Heart left ventricle (tissue), 16 donors: ENCODE measurements around the gene AP2S1. TPM values are rescaled to one million over a fixed set of nuclear protein-coding genes. Genes with fewer than 3 reads are reported as not detected.
A peak's percentile ranks its signal among the peaks of the same experiment; 100 is the strongest.

ENCODE experiments used
- ATAC-seq, 4 donors: fragments of 200-7000 bp; cut with Tn5 transposase; one replicate each; pipeline ENCODE4 v1.9.1; 2020 to 2022; ENCODE audit warnings: moderate library complexity in 4 of 4, mild to moderate bottlenecking in 3 of 4, moderate number of reproducible peaks in 1 of 4
- DNase-seq, 5 donors: peaks; one replicate each; pipeline ENCODE4 v3.0.0-alpha.2; 2020
- H3K27ac ChIP-seq, 12 donors: fragments of 200-600 bp; sonication (generic) in 4 of 12; one replicate each; pipeline versions ENCODE4 v1.5.0 to v1.8.0; 2016 to 2022; ENCODE audit warnings: mild to moderate bottlenecking in 2 of 12
- H3K27me3 ChIP-seq, 9 donors: fragments of 200-600 bp; sonication (generic) in 2 of 9; one replicate each; pipeline versions ENCODE4 v1.5.1 to v1.8.0; 2016 to 2022; ENCODE audit warnings: mild to moderate bottlenecking in 3 of 9
- H3K36me3 ChIP-seq, 9 donors: fragments of 200-600 bp; sonication (generic) in 2 of 9; one replicate each; pipeline versions ENCODE4 v1.5.0 to v1.8.0; 2018 to 2022; ENCODE audit warnings: mild to moderate bottlenecking in 2 of 9
- H3K4me1 ChIP-seq, 12 donors: fragments of 200-600 bp; sonication (generic) in 4 of 12; one replicate each; pipeline versions ENCODE4 v1.5.0 to v1.8.0; 2016 to 2022; ENCODE audit warnings: mild to moderate bottlenecking in 3 of 12
- H3K4me3 ChIP-seq, 12 donors: fragments of 200-600 bp; sonication (generic) in 4 of 12; one replicate each; pipeline versions ENCODE4 v1.5.0 to v1.8.0; 2017 to 2022; ENCODE audit warnings: mild to moderate bottlenecking in 9 of 12, moderate library complexity in 4 of 12
- H3K9me3 ChIP-seq, 12 donors: fragments of 200-600 bp; sonication (generic) in 4 of 12; one replicate each; pipeline versions ENCODE4 v1.5.0 to v1.8.0; 2016 to 2022; ENCODE audit warnings: mild to moderate bottlenecking in 1 of 12
- POLR2A ChIP-seq, 2 donors: fragments of 450-650 bp; IDR thresholded peaks; one replicate each; pipeline ENCODE4 v1.6.1; 2017; ENCODE audit warnings: antibody characterized with exemption in 2 of 2, mild to moderate bottlenecking in 2 of 2, moderate library complexity in 2 of 2
- WGBS, 4 donors: extraction: QIAGEN DNeasy Blood & Tissue Kit in 2 of 4; methylation state at CpG; one replicate each; pipeline versions ENCODE4 v1.1.5 to v1.1.7; 2013 to 2018; 5-methylcytosine and 5-hydroxymethylcytosine counted together
- intact Hi-C, 10 donors: fragments of 100-400 bp; cut with DNase I; formaldehyde crosslinking; loops; one replicate each; pipeline versions ENCODE4 v1.11.1 to v1.14.2; 2022
- polyA plus RNA-seq, 2 donors: library from polyadenylated mRNA; stranded (reverse); fragments of 200-250 nt; gene quantifications; one replicate each; pipeline ENCODE4 v1.2.3, GENCODE V29; 2013
- total RNA-seq, 9 donors: library from RNA; depleted of rRNA in 2 of 9; stranded (reverse); fragments of >200 nt in 2 of 9; fragmentation: NEBNext Ultra II Directional in 3 of 9; extraction: Animal tissue kit (Norgen Biotek cat#: 25700) in 3 of 9; gene quantifications; one replicate each; pipeline versions ENCODE4 v1.1.0 to v1.2.4, GENCODE V29; 2016 to 2023
- TF ChIP-seq, protein P1 (sequence below), 12 donors: fragments of 200-600 bp; sonication (generic) in 4 of 12; IDR thresholded peaks; one replicate each; pipeline versions ENCODE4 v1.5.0 to v1.8.0; 2018 to 2022; ENCODE audit warnings: antibody characterized with exemption in 12 of 12, mild to moderate bottlenecking in 5 of 12
- donor health status: ischemic (EF 13 %, LVEDD 7.1; RV severe dilation, severe dysfunction).
- donor health status: healthy with polysubstance abuse.
- donor health status: DM: no; HTN: yes; CAD: no.
- donor health status: DM: no; HTN: no; CAD: no.
- donor health status: ischemic (EF 25% LVEDD 6.9; RV normal size, moderate dysfunction).
- donor health status: ischemic (EF 25% LVEDD 5.7; RV mildly dilated, moderate dysfunction).
- donor health status: healthy.
- donor health status: DM: yes; HTN: yes; CAD: no.
- donor health status: ischemic (EF 35%, LVEDD 5.7; RV mildly dilated, moderate dysfunction).
- donor health status: nonischemic (EF 11% LVEDD 7.7; RV severe dilation, severe dysfunction).
- donor health status: DM: yes; HTN: yes; CAD: no.
- donor health status: PGD.
- donor health status: ischemic (EF 29% LVEDD 5.4; RV normal size, mild dysfunction).
- donor health status: nonischemic (EF 23%, LVEDD 6.1; RV moderate dilation, normal function).

AP2S1 gene
- total and polyA plus RNA-seq, 11 donors = 75.3 to 166 (median 84.9) TPM

DNA sequence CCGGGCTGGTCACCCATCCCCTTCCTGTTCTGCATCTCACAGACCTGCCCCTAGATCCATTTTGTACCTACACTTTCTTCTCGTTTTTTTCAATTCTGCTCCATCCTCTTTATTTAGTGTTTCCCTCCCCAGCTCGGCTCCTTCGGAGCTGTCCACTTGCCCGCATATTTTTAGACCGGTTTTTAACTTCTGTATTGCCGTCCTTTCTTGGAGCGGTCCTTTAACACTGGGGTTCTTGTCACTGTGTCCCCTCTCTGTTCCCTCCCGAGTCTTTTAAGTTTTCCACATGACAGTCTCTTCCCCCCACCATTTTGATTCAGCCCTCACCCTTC, 11.8 kb upstream of the AP2S1 start:
- Histone ChIP-seq H3K27ac (peak overlapping the region; percentile 96 to 100 (median 98)), H3K36me3 (no peaks in the 10 kb centered on the region), H3K4me3 (peak overlapping the region in 11 of 12 donors; percentile 72 to 97 (median 88)), H3K27me3 (no peaks in the 10 kb centered on the region), H3K9me3 (no peaks in the 10 kb centered on the region), H3K4me1 (peaks cover 5 to 72% (median 53%) of the 10 kb centered on the region in 12 donors)
- intact Hi-C loops = loop anchor here in 8 of 10 donors (5.0 to 10.0 kb wide), 6 partner anchors 40 to 242 kb away; no protein-coding TSS in a partner anchor
- ATAC-seq (no peak), DNase-seq (peak in 1 of 5 donors; percentile 17)
- WGBS, 4 donors = 5 to 11% (median 6%) methylated on average over 9 of the region's 9 CpGs
- no peak for TF ChIP-seq POLR2A (IDR thresholded peaks at IDR 0.05)

DNA sequence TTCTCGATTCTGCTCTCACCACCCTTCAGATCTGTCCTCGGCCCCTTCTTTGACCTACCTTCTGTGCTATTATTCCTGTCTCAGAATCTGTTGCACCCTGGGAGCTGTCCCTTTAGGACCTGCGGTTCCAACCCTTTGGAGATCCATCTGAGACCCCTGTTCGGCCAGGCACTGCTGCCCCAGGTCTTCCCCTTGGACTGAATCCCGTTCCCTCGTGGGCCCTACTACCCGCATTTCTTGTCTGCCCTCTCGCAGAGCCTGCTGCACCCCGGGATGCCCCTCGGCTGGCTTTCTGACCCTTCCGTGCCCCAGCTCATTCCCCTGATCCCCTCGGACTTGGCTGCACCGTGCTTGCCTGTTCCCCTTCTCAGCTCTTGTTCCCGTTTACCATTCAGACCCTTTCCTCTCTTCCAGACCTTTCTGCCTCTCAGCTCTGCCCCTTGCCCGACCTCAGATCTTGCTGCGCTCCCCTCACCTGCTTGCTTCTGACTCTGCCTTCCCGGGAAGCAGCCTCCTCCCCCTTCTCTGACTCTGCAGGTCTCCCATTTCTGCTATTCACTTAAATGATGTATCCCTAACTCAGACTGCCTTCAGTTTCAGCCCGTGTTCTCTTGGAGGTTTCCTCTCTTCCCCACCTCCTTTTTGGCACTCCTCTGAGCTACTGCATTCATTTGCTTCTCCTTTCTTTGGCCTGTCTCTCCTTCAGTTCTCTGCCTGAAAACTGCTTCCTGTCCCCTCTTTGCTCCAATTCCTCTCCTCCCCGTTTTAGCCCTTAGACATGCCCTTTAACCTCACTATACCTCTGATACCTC, 11.3 kb upstream of the AP2S1 start:
- Histone ChIP-seq H3K4me3 (peak overlapping the region; percentile 63 to 97 (median 87)), H3K27me3 (no peaks in the 10 kb centered on the region), H3K27ac (peak overlapping the region; percentile 96 to 100 (median 98)), H3K9me3 (no peaks in the 10 kb centered on the region), H3K4me1 (peaks cover 5 to 69% (median 51%) of the 10 kb centered on the region in 12 donors), H3K36me3 (no peaks in the 10 kb centered on the region)
- intact Hi-C loops = loop anchor here in 8 of 10 donors (1.0 to 10.0 kb wide), 8 partner anchors 40 to 243 kb away; no protein-coding TSS in a partner anchor
- DNase-seq (peak in 3 of 5 donors; percentile 25 to 30 (median 25)), ATAC-seq (no peak)
- 1 to 2% (median 1%) methylated on average over 19 of the region's 19 CpGs for WGBS, 4 donors
- no peak for TF ChIP-seq POLR2A (IDR thresholded peaks at IDR 0.05)
- TF ChIP-seq, protein P1, sequence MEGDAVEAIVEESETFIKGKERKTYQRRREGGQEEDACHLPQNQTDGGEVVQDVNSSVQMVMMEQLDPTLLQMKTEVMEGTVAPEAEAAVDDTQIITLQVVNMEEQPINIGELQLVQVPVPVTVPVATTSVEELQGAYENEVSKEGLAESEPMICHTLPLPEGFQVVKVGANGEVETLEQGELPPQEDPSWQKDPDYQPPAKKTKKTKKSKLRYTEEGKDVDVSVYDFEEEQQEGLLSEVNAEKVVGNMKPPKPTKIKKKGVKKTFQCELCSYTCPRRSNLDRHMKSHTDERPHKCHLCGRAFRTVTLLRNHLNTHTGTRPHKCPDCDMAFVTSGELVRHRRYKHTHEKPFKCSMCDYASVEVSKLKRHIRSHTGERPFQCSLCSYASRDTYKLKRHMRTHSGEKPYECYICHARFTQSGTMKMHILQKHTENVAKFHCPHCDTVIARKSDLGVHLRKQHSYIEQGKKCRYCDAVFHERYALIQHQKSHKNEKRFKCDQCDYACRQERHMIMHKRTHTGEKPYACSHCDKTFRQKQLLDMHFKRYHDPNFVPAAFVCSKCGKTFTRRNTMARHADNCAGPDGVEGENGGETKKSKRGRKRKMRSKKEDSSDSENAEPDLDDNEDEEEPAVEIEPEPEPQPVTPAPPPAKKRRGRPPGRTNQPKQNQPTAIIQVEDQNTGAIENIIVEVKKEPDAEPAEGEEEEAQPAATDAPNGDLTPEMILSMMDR (IDR thresholded peaks at IDR 0.05) = no peak

DNA sequence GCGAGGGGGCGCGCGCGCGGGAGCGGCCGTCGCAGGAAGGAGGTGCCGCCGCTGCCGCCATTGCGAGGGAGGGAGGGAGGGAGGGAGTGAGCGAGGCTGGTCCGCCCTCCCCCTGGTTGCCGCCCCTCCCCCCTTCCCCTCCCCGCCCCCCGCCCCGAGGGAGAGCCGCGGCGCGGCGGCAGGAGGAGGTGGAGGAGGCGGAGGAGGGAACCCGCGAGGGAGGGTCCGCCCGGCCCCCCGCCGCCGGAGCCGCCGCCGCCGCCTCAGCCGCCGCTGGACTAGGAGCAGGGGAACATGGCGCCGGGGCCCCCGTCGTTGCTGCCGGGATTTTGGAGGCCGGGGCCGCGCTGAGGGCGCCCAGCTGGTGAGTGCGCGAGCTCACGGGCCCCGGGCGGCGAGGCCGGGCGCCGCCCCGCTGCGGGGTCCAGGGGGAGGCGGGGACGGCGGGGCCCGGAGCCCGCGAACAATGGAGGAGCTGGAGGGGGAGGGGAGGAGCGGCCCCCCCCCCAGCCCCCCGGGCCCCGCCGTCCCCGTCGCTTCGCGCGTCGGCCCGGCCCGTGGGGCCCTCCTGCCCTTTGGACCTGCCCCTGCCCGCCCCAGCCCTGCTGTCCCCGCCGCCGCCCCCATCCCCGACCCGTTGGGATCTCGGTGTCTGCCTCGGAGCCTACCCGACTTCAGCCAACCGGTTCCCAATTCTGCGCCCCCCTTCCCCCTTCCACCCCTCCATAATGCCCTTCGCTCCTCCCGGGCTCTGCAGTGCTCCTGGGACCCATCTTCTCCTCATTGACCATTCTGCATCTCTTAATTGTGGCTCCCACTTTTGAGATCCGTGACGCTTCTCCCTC, 10.4 kb upstream of the AP2S1 start, which contains the start of gene ARHGAP35:
Gene ARHGAP35 (plus strand): TSS at position 152 of the 845 bp plus-strand sequence. CDS start 57,679 bp downstream, outside the sequence.
- TF ChIP-seq POLR2A (IDR thresholded peaks at IDR 0.05) = peak in 1 of 2 donors; percentile 21
- TF ChIP-seq, protein P1 (IDR thresholded peaks at IDR 0.05) = no peak
- Histone ChIP-seq H3K27ac (peak within 1 kb of the TSS; percentile 96 to 100 (median 98)), H3K4me1 (peaks cover 5 to 69% (median 45%) of the 10 kb centered on the region in 12 donors), H3K36me3 (no peaks in the 10 kb centered on the region), H3K9me3 (no peaks in the 10 kb centered on the region), H3K27me3 (no peaks in the 10 kb centered on the region), H3K4me3 (peak within 1 kb of the TSS; percentile 63 to 97 (median 87))
- intact Hi-C loops = loop anchor here in 8 of 10 donors (1.0 to 10.0 kb wide), 9 partner anchors 41 to 244 kb away; no protein-coding TSS in a partner anchor
- DNase-seq (peak in 3 of 5 donors; percentile 37 to 87 (median 45)), ATAC-seq (peak in 2 of 4 donors; percentile 0 to 68)
- 0 to 1% (median 1%) methylated on average over 8 to 85 of the region's 91 CpGs for WGBS, 4 donors

DNA sequence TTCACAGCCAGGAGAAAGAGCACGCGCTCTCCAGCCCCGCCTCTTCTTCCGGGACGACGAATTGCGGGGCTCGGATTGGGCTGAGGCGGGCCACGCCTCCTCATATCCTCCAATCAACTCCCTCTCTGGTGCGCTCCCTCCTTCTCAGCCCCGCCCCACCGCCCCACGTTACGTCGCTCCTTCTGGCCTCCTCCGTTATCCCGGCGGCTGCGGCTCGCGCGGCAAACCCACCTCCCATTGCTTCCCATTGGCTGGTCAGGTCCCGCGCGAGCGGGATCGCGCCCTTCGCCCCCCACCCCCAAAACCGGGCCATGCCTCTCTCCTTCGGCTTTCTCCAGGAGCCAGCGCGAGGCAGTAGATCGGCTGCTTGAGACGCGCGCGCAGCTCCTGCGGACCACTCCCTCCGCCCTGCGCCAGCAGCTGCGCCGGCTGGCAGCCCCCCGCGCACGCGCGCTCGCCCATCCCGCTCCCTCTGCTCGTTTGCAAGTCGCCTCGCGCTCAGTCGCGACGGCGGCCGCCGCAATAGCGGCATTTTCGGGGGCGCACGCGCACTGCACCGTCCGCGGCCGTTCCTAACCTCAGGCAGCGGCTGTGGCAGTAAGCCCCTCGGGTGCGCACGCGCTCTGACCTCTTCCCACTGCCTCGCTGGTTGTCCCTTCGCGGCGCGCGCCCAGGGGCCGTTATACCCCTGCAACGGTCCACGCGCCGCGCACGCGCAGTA, 9.6 kb upstream of the AP2S1 start:
- H3K27me3 ChIP-seq = no peaks in the 10 kb centered on the region
- peak; percentile 87 to 92 (median 90) for ATAC-seq
- no peaks in the 10 kb centered on the region for H3K9me3 ChIP-seq
- whole genome bisulfite sequencing, 4 donors = 0 to 1% (median 0%) methylated on average over 23 to 89 of the region's 89 CpGs
- intact Hi-C loops = loop anchor here in 8 of 10 donors (1.0 to 10.0 kb wide), 8 partner anchors 42 to 245 kb away; no protein-coding TSS in a partner anchor
- H3K36me3 ChIP-seq = no peaks in the 10 kb centered on the region
- H3K27ac ChIP-seq = peak overlapping the region; percentile 96 to 100 (median 98)
- peak in 1 of 2 donors; percentile 70 for TF ChIP-seq POLR2A (IDR thresholded peaks at IDR 0.05)
- TF ChIP-seq, protein P1 (IDR thresholded peaks at IDR 0.05) = peak in 3 of 12 donors; percentile 10 to 18 (median 15)
- peaks cover 8 to 67% (median 47%) of the 10 kb centered on the region in 12 donors for H3K4me1 ChIP-seq
- peak overlapping the region; percentile 63 to 97 (median 87) for H3K4me3 ChIP-seq
- peak; percentile 98 to 99 (median 99) for DNase-seq
